ENCODE results near the gene PTPN4.
A peak's percentile ranks its signal among the peaks of the same experiment; 100 is the strongest.
"Not testable (repeated sequence)": the region's sequence is repeated elsewhere in the genome, so short reads cannot be mapped to it uniquely, and the experiment has no call there.

Gene PTPN4

DNA sequence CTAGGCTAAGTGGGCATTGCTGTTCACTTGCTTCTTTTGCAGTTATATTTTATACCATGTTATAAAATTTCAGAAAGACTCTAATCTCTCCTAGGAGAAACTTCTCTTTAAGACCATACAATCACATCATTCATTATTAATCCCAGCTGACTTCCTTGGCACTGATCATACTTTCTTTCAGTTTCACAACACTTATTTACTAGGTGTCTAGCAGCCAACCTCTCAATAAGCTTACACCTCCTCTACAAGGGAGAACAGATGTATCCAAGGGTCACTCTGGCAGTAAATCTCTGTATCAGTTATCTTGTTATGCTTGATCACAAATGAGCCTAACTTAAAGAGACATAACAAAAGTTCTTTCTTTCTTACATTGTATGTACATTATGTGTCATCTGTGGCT lies 183.3 kb downstream of the PTPN4 start:
- peak; percentile 16 for DNase-seq (ENCODE audit: low spot score)

DNA sequence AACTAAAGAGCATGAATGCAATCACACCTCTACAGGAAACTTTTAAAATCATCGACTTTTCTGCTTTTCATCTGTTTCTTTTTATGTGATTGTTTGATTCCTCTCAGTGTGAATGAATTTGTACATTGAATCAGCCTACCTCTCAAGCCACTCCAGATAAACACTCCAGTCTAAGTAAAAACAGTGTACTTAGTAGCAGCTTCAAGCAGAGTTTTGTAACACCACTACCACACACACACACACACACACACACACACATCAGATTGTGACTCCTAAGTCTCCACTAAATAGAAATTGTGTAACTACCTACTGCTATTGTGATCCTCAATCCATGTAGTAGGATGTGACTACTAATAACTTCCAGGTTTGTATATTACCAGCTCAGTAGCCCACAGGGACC lies 187.8 kb downstream of the PTPN4 start:
- no peak for DNase-seq (ENCODE audit: low spot score)

GRCh38 chr2:119950966-119951365 lies 191.2 kb downstream of the PTPN4 start:
- no peak for DNase-seq (ENCODE audit: low spot score)

GRCh38 chr2:119958670-119959268 lies 199.0 kb downstream of the PTPN4 start:
- no peak for DNase-seq (ENCODE audit: low spot score)

- no peak for DNase-seq (ENCODE audit: low spot score)
These were observed 201.1 kb downstream of the PTPN4 start for GRCh38 chr2:119960821-119961220.

- no peak for DNase-seq (ENCODE audit: low spot score)
These were observed 222.2 kb downstream of the PTPN4 start for GRCh38 chr2:119981896-119982295.

- DNase-seq (ENCODE audit: low spot score) = no peak
These were observed 222.8 kb downstream of the PTPN4 start for GRCh38 chr2:119982506-119982905.

DNA sequence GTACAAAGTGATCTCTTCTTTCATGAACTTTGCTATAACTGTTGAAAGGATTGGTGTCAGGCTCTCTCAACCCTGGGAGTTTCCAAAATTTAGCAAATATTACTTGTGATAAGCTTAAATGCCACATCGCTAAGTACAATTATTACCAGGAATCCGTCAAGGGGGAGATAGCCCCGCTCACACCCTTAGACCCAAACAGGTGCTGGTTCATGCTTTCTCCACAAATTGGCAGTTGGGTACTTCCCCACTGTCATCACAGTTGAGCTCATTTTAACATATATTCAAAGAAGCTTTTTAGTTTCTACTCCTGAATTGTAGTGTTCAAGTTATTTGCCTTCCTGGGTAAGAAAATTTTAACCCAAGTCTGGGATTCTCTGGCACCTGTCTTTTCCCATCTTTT lies 223.4 kb downstream of the PTPN4 start:
- no peak for DNase-seq (ENCODE audit: low spot score)

DNA sequence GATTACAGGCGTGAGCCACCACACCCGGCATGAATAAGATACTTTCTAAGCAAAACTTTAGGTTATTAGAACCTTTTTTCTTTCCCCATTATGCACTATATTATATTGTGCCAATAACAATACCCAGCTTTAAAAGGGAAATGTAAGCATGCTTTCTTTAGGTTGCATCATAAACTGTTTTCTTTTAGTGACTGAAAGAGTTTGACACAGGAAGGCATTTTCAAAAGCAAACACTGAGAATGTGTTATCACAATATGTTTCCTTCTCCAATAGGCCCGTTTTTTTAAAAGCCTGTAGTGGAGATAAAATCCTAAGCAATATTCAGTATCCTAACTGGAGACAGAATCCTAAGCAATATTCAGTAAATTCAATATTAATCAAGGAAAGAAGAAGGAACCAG lies 236.4 kb downstream of the PTPN4 start:
- no peak for DNase-seq (ENCODE audit: low spot score)

- not testable (repeated sequence) for DNase-seq (ENCODE audit: low spot score)
These were observed 237.5 kb downstream of the PTPN4 start for GRCh38 chr2:119996896-119997891.

GRCh38 chr2:120001471-120001870 lies 241.7 kb downstream of the PTPN4 start:
- DNase-seq (ENCODE audit: low spot score) = no peak

- no peak for DNase-seq (ENCODE audit: low spot score)
These were observed 244.5 kb downstream of the PTPN4 start for GRCh38 chr2:120004254-120004653.

DNA sequence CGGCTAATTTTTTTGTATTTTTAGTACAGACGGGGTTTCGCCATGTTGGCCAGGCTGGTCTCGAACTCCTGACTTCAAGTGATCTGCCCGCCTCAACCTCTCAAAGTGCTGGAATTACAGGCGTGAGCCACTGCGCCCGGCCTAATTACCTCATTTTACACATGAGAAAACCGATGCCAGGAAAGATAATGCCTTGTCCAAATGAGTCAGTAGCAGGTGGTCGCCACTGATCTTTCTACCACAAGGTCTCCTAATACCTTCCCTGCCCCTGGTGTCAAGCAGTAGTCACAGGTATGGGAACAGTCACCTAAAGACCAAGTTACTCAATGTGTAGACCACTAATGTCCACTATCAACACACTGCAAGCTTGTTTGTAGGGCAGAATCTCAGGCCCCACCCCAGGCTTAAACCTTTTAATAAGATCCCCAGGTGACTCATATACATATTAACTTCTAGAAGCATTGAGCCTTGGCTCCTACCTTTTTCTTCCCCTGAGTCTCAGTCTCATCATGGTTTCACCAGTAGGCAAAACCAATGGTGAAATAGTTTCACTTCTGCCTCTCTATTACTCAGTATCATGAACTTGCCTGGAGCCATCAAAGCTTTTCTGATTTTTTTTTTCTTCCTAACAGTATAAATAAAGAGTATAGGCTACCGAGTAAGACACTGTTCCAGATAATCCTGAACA lies 246.3 kb downstream of the PTPN4 start:
- DNase-seq (ENCODE audit: low spot score) = no peak

DNA sequence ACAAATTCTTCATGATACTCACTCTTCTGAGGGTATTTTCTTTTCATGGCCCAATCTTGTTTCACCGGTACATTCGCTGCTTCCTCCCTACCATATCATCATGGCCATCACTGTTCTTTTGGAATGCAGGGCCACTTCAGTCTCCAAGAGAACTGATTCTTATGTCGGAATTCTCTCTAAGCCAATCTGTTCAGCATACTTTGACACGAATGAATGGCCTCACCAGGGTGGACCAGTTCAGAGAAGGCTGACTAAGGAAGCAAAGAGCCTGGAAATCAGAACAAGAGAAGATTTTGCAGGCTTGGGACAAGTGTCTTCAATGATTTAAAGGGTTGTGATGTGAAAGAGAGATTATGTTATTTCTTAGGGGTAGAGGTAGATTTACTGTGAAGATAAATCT lies 248.1 kb downstream of the PTPN4 start:
- DNase-seq (ENCODE audit: low spot score) = no peak

DNA sequence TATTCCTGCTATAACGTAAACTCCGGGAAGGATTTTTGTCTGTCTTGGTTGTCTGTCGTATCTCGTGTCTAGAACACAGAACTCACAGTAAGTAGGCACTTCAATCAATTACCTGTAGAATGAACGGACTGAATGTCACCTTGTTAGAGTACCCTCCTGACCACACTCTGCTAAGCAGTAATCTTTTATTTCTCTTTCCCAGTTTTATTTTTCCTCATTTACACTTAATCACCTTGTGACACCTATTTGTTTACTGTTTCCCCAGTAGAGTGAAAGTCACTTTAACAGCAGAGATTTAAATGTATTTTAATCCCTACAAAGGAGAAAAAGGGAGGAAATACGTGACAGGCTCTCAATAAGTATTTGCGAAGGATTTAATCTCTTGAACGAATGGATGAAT lies 252.6 kb downstream of the PTPN4 start:
- DNase-seq (ENCODE audit: low spot score) = no peak

DNA sequence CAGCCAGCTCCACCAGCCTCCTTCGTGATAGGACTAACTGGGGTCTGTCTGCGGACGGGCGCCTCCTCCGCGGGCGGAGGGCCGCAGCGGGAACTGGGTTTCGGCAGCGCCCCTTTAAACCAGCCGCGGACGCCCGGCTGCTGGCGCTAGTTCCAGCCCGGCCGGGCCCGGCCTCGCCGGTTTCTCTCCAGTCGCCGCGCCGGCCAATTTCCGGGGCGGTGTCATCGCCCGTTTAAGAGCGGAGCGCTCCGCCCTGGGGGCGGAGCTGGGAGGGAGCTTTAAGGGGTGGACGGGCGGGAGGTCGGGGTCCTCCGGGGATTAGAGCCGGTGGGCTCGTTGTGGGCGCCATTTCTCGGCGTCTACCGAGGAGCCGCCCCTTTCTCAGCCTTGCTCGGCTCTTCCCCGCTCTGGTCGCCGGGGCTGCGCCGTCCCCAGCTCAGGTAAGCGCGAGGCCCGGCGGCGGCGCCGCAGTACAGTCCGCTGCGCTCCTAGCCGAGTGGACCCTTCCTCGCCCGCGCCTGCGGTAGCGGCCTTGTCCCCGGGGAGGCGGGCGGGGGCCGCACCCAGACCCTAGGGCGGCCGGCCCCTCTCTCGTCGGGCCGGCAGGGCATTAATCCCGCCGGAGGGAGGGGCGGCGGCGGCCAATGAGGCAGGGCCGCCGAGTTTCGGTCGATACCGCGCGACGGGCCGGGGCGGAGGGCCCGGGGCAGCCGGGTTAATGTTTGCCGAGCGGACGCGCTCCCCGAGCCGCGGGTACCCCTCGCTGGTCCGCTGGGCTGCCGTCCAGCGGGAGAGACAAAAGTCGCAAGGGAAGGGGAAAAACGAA lies 253.3 kb downstream of the PTPN4 start, which contains the start of gene EPB41L5:
TSS of gene EPB41L5 (plus strand) at position 307 of the 826 bp plus-strand sequence. CDS start 6,008 bp downstream, outside the sequence.
- peak; percentile 96 for DNase-seq (ENCODE audit: low spot score)

GRCh38 chr2:120013597-120014223 lies 254.0 kb downstream of the PTPN4 start:
- DNase-seq (ENCODE audit: low spot score) = no peak

- no peak for DNase-seq (ENCODE audit: low spot score)
These were observed 254.7 kb downstream of the PTPN4 start for GRCh38 chr2:120014226-120014980.

- no peak for DNase-seq (ENCODE audit: low spot score)
These were observed 257.1 kb downstream of the PTPN4 start for GRCh38 chr2:120016800-120017199.

- no peak for DNase-seq (ENCODE audit: low spot score)
These were observed 257.5 kb downstream of the PTPN4 start for GRCh38 chr2:120017201-120017600.

- no peak for DNase-seq (ENCODE audit: low spot score)
These were observed 258.8 kb downstream of the PTPN4 start for GRCh38 chr2:120018549-120018948.
